Fibroblast of mammary gland (primary cell): ENCODE data around the gene TMEM250.
"Not testable (repeated sequence)": the region's sequence is repeated elsewhere in the genome, so short reads cannot be mapped to it uniquely, and the experiment has no call there.

Experiments
- DNase-seq: peaks from one replicate; pipeline ENCODE4 v3.0.0-alpha.2; 2010; ENCODE audit warnings: low read depth
- H3K4me3 ChIP-seq: 2 replicates; pipeline ENCODE4 v1.5.1; 2011; ENCODE audit warnings: low read depth, mild to moderate bottlenecking, low read length, moderate library complexity; ENCODE audit not compliant: control insufficient read depth
- CTCF ChIP-seq: conservative IDR thresholded peaks from 2 replicates; pipeline ENCODE4 v1.5.1; 2011; ENCODE audit warnings: low read depth, low read length, inconsistent platforms; ENCODE audit not compliant: control insufficient read depth, insufficient read depth

Gene TMEM250

GRCh38 chr9:136105398-136106135, 13.1 kb downstream of the TMEM250 start:
- no peak for TF ChIP-seq CTCF
- H3K4me3 ChIP-seq: no peak overlapping the region
- peak; percentile 31 for DNase-seq

GRCh38 chr9:136104916-136105315, 13.8 kb downstream of the TMEM250 start:
- no peak for DNase-seq

GRCh38 chr9:136104488-136104800, 14.2 kb downstream of the TMEM250 start:
- no peak overlapping the region for H3K4me3 ChIP-seq
- TF ChIP-seq CTCF: no peak

More at GRCh38 chr9:136104916-136105315, 13.8 kb downstream of the TMEM250 start:
- no peak for TF ChIP-seq CTCF
- H3K4me3 ChIP-seq: no peak overlapping the region

GRCh38 chr9:136103651-136104487, 14.8 kb downstream of the TMEM250 start:
- TF ChIP-seq CTCF: no peak
- DNase-seq: no peak
- H3K4me3 ChIP-seq: no peak overlapping the region

More at GRCh38 chr9:136104488-136104800, 14.2 kb downstream of the TMEM250 start:
- DNase-seq: no peak

- not testable (repeated sequence) for DNase-seq, H3K4me3 ChIP-seq
These were observed 17.0 kb downstream of the TMEM250 start for GRCh38 chr9:136101615-136102074.

GRCh38 chr9:136100700-136101614, 17.7 kb downstream of the TMEM250 start:
- TF ChIP-seq CTCF: no peak
- DNase-seq: no peak
- H3K4me3 ChIP-seq: no peak overlapping the region
